Stimulated activated CD4-positive, alpha-beta T cell treated with anti-CD3 and anti-CD28 coated beads, Interleukin-4, amount 100 ng/mL, for 48 hours (primary cell): ENCODE measurements around the gene KCNH8.

ENCODE experiments used
- DNase-seq, 2 donors: peaks; one replicate each; pipeline ENCODE4 v3.0.0-alpha.2; 2020; ENCODE audit warnings: low read depth in 2 of 2

KCNH8 gene

DNA sequence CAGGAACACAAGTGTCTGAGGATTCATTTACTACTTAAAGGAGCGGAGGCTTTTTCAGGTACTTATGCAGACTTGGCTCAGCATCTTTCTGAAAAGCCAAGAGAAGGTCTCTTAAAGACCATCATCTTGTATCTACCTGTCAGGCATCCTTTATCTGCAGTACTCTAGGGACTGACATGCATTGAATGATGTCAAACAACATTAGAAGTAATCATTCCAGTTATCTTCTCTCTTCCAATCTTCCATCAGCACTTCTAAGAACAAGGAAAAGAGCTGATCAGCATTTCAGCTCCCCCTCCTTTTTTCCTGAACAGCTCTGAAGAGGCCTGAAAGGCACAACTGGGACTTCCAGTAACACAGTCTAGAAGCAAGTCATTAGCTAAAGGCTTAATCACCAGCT lies 214.8 kb downstream of the KCNH8 start:
- DNase-seq: no peak

DNA sequence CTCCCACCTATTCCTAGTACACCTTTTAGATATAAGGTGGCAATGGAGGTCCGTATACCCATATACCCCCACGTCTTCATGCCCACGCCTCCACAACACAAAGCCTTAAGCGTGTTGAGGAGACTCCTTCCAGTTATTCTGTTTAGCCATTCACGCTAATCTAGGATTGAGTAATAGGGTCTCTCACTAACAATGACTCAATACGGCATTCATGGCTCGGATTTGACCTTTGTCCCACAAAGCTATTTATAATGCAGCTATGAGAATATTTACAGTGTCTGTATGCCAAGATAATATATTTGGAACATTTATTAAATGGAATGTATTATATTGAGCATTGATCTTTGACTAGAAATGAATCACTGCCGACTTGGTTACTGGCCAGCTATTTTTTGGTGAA lies 215.8 kb downstream of the KCNH8 start:
- DNase-seq: no peak

DNA sequence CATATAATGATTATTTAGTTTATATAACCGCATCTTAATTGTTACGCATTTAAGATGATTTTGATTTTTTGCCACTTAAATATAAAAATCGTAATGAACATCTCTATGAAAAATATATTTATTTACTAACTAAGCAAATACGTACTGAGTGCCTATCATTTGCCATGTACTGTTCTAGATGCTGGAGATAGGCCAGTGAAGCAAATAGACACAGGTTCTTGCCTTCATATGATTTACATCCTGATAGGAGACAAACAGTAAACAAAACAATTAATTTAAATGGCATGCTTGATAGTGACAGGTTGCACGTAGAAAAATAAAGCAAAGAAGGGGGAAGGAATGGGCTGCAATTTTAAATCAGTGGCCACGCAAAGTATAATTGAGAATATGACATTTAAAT lies 217.2 kb downstream of the KCNH8 start:
- DNase-seq: no peak

DNA sequence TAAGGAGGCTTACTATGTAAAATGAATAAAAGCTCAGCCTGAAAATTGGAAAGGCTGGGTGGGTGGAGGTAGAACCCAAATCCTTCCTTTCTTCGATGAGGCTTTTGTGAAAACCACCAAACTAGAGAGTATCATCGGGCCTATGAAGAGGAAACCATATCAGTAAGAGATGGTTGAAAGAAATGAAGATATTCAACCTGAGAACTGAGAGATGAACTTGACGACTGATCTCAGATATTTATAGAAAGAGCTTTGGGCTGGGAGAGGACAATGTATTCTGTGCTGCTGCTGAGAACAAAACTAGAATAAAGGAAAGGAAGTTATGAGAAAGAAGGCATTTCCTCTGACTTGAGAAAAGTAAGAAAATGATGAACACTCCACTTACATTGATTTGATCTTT lies 236.6 kb downstream of the KCNH8 start:
- DNase-seq: no peak

DNA sequence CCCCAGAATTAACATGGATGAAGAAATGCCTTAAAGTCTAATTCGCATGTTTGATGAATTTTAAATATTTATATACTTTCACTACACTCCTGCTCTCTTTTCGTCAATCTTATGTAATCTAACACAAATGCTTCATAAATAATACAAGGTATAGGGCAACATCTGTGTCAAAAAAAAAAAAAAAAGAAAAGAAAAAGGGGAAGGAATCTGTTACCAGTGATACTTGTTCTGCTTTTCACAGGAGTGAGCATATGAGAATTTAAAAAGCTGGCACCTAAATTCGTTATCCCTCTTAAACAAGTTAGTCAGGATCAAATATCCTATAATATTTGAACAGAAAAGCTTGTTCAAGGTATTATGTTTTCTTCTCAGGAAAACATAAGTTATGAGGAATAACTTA lies 243.8 kb downstream of the KCNH8 start:
- no peak for DNase-seq

DNA sequence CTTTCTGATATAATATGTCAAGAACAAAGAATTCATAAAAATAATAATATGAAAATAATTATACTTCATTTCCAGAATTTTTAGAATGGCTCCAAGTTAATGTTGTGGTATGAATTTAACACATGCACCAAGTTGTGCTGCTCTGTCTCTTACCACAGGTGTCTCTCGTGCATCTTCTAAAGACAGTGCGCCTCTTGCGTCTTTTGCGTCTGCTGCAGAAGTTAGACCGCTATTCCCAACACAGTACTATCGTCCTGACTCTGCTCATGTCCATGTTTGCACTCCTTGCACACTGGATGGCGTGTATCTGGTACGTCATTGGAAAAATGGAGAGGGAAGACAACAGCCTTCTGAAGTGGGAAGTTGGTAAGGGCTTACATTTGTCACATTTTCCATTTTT lies 246.6 kb downstream of the KCNH8 start:
- DNase-seq: no peak

DNA sequence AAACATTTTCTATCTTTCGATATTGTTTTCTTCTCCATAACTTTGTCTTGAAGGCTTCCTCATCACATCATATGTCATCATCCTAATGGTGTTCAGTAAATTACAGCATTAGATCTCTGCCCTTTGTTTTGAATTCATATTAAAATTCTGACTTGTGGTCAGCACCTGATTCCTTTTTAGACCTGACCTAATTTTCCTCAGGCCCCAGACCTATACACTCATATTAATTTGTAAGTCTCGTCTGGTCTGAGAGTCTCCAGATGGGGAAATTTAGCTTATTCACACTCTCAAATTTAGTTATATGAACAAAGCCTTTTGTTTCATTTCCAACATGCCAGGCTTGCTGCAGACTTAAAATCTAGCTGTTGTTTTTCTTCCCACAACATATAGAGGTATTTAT lies 248.4 kb downstream of the KCNH8 start:
- no peak for DNase-seq

DNA sequence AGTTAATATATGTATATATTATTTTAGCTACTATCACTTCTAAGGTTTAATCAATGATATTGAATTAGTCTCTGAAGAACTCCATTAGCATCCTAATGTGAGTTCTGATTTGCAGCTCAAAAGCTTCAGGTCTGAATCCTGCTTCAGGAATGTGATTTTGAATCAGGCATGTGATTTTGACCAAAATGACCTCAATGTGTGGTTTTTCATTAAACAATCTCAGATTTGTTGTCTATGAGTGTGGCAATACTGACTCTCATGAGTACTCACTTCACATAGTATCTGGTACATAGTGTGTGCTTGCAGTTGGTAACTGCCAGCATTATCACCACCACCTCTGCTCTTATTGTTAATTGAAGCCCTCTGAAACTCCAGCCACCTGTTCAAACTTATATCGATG lies 251.0 kb downstream of the KCNH8 start:
- DNase-seq: no peak

DNA sequence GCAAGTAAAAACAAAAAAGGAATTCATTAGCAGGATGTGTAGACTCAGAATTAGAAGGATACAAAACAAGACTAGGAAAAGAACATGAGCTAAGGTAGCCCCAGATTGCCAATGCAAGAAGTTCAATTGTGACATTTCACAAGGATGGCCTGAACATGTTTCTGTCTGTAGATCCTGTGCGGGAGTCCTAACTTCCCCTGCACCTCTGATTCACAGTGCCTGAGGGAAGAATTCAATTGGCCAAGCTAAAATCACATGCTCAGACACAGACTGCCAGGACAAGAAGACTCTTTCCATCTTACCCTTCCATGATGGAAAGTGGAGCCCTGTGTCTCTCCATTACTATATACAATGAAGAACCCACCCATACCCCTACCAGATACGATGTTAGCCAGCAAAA lies 251.5 kb downstream of the KCNH8 start:
- no peak for DNase-seq

DNA sequence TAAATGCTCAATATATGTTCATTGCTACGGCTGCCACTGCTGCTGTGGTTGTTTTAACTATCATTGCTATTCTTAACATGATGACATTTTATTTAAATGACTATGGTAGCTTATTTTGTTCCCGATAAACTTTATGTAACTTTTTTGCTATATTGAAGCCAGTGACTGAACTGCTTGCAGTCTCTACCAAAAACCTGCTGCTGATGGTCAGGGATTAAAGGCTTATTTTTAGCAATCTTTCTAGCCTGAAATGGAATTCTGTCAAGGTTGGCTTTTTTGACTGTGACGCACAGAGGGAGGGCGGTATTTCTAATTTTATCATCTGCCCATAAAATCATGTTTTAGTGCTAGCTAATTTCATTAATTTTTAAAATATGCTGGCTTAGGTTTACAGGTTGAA lies 271.8 kb downstream of the KCNH8 start:
- no peak for DNase-seq

DNA sequence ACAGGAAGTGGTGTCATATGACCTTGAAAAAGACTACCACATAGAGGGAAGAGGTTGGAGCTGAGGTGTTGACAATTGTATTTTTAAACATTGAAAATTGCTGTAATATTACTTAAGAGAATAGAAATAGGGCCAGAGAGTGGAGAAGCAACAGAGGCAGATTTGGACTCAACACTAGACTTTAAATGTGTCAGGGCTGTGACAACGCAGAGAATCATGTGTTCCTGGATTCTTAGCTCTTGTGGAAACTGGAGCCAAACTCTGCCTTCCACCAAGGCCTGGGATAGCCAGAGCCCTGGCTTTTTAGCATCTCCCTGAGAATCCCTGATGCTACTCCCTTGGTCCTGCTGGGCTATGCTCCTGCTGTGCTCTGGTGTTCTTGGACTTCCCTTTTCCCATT lies 277.5 kb downstream of the KCNH8 start:
- no peak for DNase-seq

DNA sequence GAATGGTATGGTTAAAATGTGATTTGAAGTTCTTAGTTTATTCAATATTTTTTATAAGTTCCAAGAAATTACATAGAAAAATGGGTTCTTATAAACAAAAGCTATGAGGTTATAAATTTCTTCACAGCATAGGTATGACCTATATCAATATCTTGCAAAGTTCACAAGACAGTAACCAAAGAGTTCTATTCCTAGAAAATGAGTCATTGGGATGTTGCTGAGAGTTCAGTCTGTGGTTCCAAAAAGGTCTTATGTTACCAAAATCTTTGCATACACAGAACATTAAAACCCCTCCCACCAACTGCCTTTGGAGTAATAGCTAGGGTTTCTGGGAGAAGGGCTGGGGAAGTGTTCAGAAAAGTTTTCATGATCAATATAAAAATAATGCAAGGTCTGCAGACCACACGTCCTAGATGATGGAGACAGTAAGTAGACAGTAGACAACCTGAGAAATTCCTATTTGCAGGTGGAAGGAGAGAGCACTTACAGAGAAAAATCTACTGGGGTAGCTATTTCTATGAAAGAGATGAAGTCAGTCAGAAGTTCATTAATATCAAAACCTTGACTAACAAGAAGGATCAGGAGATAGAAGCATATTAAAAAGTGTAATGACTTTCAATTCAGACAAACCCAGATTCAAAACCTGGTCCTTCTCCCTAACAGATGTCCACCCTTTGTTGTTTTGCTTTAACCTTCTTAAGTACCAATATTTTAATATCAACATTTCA lies 279.3 kb downstream of the KCNH8 start:
- no peak for DNase-seq

DNA sequence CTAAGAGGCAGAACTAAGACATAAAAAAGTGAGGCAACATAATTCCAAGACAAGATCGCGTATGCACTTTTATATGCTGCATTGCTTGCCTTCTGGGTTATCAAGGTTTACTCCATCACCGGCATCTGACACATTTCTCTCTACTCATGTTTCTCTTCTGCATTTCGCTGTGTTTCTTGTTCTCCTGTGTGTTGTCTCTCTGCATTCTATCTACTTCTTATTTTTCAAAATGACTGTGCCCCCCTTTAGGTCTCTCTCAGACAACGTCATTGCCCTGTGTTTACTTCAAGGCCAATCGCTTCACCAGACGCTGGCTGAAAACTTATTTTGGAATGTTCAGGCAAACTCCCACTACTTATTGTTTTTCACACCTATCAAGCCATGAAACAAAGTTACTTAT lies 280.4 kb downstream of the KCNH8 start:
- DNase-seq: no peak

DNA sequence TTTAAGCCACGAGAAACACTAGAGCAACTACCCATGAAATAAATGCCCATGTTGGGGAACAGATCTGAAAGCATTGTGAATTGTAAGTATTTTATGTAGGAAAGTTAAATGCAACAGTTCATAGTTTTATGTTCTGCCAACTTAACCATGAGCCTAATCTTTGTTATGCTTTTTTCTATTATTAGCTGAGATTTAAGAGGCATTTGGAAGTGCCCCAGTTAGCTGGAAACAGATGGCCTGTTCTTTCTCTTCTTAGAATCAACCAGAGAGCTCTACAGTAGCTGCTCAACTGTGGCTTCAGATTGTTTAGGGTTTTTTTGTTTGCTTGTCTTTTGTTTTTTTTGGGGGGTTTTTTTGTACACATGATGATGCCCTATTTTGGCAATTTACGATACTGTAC lies 284.4 kb downstream of the KCNH8 start:
- DNase-seq: no peak

DNA sequence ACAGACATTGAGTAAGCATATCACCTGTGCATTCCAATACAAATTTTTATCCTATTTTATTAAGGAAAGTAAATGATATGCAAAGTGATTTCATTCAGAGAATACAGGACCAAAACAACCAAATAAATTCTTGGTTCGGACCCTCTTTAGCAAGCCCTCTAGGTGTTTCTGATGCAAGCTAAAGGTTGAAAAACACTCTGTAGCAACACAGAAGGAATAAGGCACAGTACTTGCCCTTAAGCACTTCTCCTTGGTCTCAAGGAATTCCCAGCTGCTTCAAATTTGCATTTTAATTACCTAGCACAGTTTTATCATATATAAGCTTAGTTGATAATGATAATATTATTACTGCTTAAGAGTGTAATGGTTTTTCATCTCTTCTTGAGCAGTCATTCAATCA lies 288.4 kb downstream of the KCNH8 start:
- no peak for DNase-seq

DNA sequence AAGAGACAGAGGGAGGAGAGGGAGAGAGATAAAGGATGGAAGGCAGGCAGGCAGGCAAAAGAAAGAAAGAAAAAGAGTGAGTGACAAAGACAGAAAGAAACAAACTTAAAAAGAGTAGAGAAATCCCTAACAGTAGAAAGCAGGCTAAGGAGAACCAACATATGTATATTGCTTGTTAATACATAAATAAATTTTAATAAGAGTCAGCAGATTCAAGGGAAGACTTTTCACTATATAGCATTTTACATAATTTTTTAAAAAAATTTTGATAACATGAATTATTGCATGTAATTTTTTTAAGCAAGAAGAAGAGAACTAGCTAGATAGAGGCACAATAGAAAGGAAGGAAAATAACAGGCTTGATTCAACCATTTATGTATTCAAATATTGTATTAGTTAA lies 291.6 kb downstream of the KCNH8 start:
- no peak for DNase-seq

DNA sequence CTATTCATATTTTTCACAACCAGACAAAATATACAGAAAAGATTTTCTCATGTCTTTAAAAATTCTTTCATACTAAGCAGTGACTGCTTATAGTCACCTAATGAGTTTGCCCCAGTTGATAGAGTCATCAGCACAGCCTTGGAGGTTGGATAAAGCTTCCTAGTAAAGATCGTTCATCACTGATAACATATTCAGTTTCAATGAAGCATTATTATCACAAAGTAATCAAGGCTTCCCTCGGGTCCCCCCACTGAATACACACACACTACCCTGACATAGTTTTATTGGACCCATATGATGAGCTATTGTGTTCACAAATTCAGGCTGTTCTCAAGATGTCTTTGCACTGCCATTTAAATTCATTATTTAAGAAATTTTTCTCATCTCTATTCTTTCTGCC lies 297.8 kb downstream of the KCNH8 start:
- no peak for DNase-seq

DNA sequence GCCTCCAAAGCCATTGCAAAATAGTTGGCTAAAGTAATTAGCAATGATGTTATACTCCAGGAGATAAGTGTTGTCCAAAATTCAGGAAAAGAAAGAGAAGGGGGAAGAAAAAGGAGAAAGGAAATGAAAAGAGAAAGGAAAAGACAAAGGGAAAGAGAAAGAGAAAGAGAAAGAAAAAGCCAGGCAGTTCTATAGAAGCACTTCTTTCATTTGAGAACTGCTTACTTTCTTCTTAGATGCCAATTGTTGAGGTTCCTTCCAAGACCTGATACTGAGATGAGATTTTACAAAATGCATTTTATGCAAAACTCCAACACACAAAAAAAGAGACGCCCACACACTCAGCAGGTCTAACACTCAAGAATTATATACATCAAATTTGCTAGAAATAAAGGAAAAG lies 298.4 kb downstream of the KCNH8 start:
- DNase-seq: no peak

DNA sequence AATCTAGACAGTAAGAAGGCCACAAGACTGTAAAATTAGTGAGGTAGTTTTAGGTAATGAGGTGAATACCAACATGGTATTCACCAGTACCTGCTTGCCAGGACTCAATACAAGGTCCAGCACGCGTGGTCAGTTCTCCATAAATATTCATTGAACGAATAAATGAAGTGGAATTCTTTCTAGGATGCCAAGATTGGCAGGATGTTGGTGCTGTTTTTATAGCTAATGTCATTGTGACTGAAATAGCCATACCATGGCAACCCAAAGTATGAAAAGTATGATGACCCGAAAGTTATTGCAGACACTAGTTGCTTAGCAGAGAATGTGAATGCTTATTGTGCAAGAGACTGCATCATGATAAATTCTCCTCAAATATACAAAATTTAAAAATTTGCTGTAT lies 307.2 kb downstream of the KCNH8 start:
- no peak for DNase-seq

DNA sequence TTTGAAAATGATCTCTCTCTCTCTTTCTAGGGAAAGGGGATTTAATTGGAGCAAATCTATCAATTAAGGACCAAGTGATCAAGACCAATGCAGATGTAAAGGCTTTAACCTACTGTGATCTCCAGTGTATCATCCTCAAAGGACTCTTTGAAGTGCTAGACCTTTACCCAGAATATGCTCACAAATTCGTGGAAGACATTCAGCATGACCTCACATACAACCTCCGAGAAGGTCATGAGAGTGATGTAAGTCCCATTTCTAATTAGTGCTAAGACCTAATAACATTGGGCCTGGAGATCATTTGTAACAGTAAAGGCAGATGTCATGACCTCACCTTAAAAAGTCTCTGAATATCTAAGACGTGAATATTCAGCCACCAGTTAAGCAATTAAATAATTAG lies 308.4 kb downstream of the KCNH8 start:
- no peak for DNase-seq

DNA sequence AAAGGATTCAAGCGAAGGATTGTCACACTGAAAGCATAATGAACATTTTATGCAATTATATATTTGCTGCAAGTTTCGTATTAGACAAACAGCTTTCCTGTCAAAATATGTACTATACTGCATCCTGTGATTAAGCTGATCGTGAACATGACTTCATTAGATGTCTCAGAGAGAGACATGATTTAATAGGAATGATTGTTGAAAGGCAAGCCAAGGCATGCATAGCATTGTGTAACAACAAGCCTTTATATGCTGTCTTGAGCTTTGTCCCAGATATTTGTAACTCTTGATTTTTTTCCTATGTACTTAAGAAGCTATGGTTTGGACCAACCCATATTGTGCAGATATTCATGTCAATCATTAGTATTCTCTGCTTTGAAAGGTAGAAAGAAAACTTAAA lies 309.1 kb downstream of the KCNH8 start:
- DNase-seq: no peak

DNA sequence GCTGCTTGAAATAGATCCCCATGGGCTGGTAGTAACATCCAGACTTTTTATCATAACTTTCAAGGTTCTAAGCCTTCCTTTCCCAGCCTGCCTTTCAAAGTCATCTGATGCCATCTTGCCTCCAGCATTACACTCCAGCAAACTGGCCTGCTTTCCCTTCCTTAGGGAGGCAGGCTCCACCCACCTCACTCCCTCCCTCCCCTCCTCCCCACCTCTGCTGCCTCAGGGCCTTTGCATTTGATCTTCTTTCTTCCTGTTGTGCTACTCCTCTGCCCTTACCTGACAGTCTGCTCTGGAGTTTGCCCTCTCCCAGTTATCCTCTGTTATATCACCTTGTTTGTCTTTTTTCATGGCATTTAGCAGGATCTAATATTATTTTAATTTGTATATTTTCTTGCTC lies 319.5 kb downstream of the KCNH8 start:
- no peak for DNase-seq

DNA sequence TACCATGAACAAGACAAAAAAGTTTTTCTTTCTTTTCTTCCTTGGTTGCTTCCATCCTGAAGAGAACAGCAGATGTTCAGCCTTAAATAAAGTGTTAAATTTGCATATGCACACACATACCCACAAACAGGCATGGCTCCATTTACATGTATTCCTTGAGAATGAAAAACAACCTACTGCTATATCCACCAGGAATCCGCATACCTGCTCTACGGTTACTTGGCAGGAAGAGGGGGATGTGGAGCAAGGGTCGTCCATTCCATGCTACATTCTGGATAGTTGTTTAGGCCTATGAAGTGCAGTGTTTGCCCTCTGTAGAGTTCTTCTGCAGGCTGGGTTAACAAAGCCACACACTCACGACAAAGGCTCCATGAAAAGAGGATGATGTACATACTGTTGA lies 322.8 kb downstream of the KCNH8 start:
- no peak for DNase-seq

DNA sequence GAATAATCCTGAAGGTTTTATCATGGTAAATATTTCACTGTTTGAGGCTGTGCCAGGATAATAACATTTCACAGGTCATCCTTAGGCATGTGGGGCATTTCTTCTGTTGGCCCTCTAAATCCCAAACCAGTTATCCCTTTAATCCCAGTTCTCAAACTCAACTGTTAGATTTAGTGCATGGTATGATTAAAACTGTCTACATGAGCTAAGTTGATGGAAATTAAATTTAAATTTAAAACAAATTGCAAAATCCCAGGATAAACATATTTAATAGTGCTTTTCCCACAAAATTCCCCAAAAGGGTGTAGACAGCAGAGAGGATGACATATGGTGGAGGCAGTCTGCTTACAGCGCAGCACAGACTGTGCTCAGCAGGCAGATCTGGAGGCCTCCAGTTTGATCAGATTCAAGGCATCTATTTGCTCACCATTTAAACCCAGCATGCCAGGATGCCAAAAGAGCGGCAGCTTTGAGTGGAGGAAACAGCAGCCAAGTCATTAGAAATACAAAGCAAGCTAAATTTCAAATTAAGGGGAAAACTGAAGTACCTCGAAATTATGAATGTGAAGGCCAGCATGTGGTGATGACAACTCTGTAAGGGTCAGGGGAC lies 325.8 kb downstream of the KCNH8 start:
- no peak for DNase-seq
